SKM-1 (cell line): Measurements from ENCODE around the gene LRRC18.

ENCODE experiments used
- DNase-seq: peaks from one replicate; lab custom pipeline; 2025; ENCODE audit not compliant: unreplicated experiment; lab: John Stamatoyannopoulos, UW

LRRC18 gene

GRCh38 chr10:48939790-48940325, at the start of gene LRRC18:
Gene LRRC18 (minus strand): TSS chr10:48939840. CDS start chr10:48914155, 25,685 bp downstream.
- DNase-seq = no peak

GRCh38 chr10:48985621-48986158, 46.0 kb upstream of the LRRC18 start:
- no peak for DNase-seq

GRCh38 chr10:48983648-48984351, 44.2 kb upstream of the LRRC18 start:
- no peak for DNase-seq

- no peak for DNase-seq
These were observed 42.9 kb upstream of the LRRC18 start for GRCh38 chr10:48982584-48982983.

GRCh38 chr10:48981310-48981907, 41.8 kb upstream of the LRRC18 start:
- no peak for DNase-seq

- DNase-seq = no peak
These were observed 38.7 kb upstream of the LRRC18 start for GRCh38 chr10:48978318-48978717.

GRCh38 chr10:48976196-48976595, 36.6 kb upstream of the LRRC18 start:
- DNase-seq = no peak

GRCh38 chr10:48974510-48975156, 35.0 kb upstream of the LRRC18 start:
- DNase-seq = no peak

GRCh38 chr10:48973065-48973464, 33.4 kb upstream of the LRRC18 start:
- DNase-seq = no peak

- DNase-seq = no peak
These were observed 31.0 kb upstream of the LRRC18 start for GRCh38 chr10:48970654-48971053.

- no peak for DNase-seq
These were observed 30.4 kb upstream of the LRRC18 start for GRCh38 chr10:48970046-48970445.

GRCh38 chr10:48968036-48968435, 28.4 kb upstream of the LRRC18 start:
- no peak for DNase-seq

- no peak for DNase-seq
These were observed 25.8 kb upstream of the LRRC18 start for GRCh38 chr10:48965460-48965859.

- no peak for DNase-seq
These were observed 24.4 kb upstream of the LRRC18 start for GRCh38 chr10:48964038-48964437.

- DNase-seq = no peak
These were observed 19.1 kb upstream of the LRRC18 start for GRCh38 chr10:48958598-48959190.

- DNase-seq = no peak
These were observed 17.9 kb upstream of the LRRC18 start for GRCh38 chr10:48957361-48958151.

- no peak for DNase-seq
These were observed 12.1 kb upstream of the LRRC18 start for GRCh38 chr10:48951707-48952106.

- DNase-seq = no peak
These were observed 8.9 kb upstream of the LRRC18 start for GRCh38 chr10:48948470-48949037.

- DNase-seq = no peak
These were observed 8.2 kb upstream of the LRRC18 start for GRCh38 chr10:48947690-48948469.
